Neural progenitor cell (in vitro differentiated cells): ENCODE results near the gene AMFR.

Source experiments
- EZH2 ChIP-seq: fragments of 200-600 bp; sonication (generic); IDR thresholded peaks from 2 replicates; pipeline ENCODE4 v1.6.1; 2017; ENCODE audit warnings: antibody characterized with exemption, mild to moderate bottlenecking, moderate library complexity
- EZH2phosphoT487 ChIP-seq: fragments of 200-600 bp; sonication (generic); IDR thresholded peaks from 2 replicates; pipeline ENCODE4 v1.6.1; 2017; ENCODE audit warnings: antibody characterized with exemption
- TF ChIP-seq, protein P1 (sequence below): fragments of 200-600 bp; sonication (generic); IDR thresholded peaks from 2 replicates; pipeline ENCODE4 v1.5.1; 2017; ENCODE audit warnings: antibody characterized with exemption, mild to moderate bottlenecking

DNA sequence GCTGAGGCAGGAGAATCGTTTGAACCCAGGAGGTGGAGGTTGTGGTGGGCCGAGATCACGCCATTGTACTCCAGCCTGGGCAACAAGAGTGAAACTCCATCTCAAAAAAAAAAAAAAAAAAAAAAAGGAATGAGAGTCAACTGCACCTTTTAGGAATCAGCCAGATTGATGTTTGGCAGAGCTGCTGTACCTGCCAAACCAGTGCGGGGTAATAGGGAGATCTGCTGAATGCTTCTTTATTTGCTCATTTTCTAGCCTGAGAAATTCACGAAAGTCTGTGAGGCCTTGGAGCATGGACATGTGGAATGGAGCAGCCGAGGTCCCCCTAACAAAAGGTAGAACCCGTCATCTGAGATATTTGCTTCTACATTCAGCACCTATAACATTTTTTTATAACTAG is 44.4 kb upstream of the AMFR start:
- TF ChIP-seq, protein P1, sequence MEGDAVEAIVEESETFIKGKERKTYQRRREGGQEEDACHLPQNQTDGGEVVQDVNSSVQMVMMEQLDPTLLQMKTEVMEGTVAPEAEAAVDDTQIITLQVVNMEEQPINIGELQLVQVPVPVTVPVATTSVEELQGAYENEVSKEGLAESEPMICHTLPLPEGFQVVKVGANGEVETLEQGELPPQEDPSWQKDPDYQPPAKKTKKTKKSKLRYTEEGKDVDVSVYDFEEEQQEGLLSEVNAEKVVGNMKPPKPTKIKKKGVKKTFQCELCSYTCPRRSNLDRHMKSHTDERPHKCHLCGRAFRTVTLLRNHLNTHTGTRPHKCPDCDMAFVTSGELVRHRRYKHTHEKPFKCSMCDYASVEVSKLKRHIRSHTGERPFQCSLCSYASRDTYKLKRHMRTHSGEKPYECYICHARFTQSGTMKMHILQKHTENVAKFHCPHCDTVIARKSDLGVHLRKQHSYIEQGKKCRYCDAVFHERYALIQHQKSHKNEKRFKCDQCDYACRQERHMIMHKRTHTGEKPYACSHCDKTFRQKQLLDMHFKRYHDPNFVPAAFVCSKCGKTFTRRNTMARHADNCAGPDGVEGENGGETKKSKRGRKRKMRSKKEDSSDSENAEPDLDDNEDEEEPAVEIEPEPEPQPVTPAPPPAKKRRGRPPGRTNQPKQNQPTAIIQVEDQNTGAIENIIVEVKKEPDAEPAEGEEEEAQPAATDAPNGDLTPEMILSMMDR, result no peak
- TF ChIP-seq EZH2, result no peak
- TF ChIP-seq EZH2phosphoT487, result no peak
